Keratinocyte (primary cell): ENCODE results near the gene DCLK1. TPM values are rescaled to one million over a fixed set of nuclear protein-coding genes. Genes with fewer than 3 reads are reported as not detected.

Source experiments
- DNase-seq: peaks from one replicate; pipeline ENCODE4 v3.0.0-alpha.2; 2011; ENCODE audit warnings: low read depth, missing footprints, low spot score
- FAIRE-seq: peaks from 2 replicates; lab custom pipeline; 2011; peaks lifted over from hg19 to GRCh38; lab: Jason Lieb, UNC
- H2AFZ ChIP-seq: 2 replicates; pipeline ENCODE4 v1.6.0; 2012; ENCODE audit warnings: low read length, control low read depth, inconsistent platforms; ENCODE audit not compliant: control insufficient read depth
- H3K27ac ChIP-seq: 2 replicates; pipeline ENCODE4 v1.5.1; 2011; ENCODE audit warnings: low read length; ENCODE audit not compliant: control insufficient read depth, insufficient read depth
- H3K27me3 ChIP-seq: 3 replicates; pipeline ENCODE4 v1.6.0; 2011; ENCODE audit warnings: low read length; ENCODE audit not compliant: control insufficient read depth, insufficient read depth; ENCODE audit errors: extremely low read depth
- H3K36me3 ChIP-seq, 2 experiments: 2 replicates in 1 of 2; 3 replicates in 1 of 2; pipeline ENCODE4 v1.5.1; 2011; ENCODE audit warnings: low read length in 2 of 2, mild to moderate bottlenecking in 1 of 2; ENCODE audit not compliant: control insufficient read depth in 2 of 2, insufficient read depth in 2 of 2; ENCODE audit errors: extremely low read depth in 1 of 2
- H3K4me1 ChIP-seq: 3 replicates; pipeline ENCODE4 v1.5.1; 2011; ENCODE audit warnings: low read length; ENCODE audit not compliant: control insufficient read depth, insufficient read depth; ENCODE audit errors: extremely low read depth
- H3K4me2 ChIP-seq: 3 replicates; pipeline ENCODE4 v1.6.0; 2011; ENCODE audit warnings: low read depth, low read length; ENCODE audit not compliant: control insufficient read depth, insufficient read depth; ENCODE audit errors: extremely low read depth
- H3K4me3 ChIP-seq, 3 experiments: fragments of 200-600 bp in 1 of 3; sonication (generic) in 1 of 3; 2 replicates in 2 of 3; 3 replicates in 1 of 3; pipeline ENCODE4 v1.5.1; 2011 to 2016; ENCODE audit warnings: low read length in 3 of 3, mild to moderate bottlenecking in 3 of 3, control low read depth in 2 of 3, inconsistent platforms in 1 of 3, low read depth in 1 of 3, mixed read lengths in 1 of 3, mixed run types in 1 of 3, moderate library complexity in 1 of 3; ENCODE audit not compliant: control insufficient read depth in 2 of 3, insufficient read depth in 2 of 3; ENCODE audit errors: extremely low read depth in 1 of 3
- H3K79me2 ChIP-seq: 2 replicates; pipeline ENCODE4 v1.6.0; 2012; ENCODE audit warnings: low read length; ENCODE audit not compliant: control insufficient read depth, insufficient read depth
- H3K9ac ChIP-seq: 3 replicates; pipeline ENCODE4 v1.6.0; 2011; ENCODE audit warnings: low read length; ENCODE audit not compliant: control insufficient read depth, insufficient read depth; ENCODE audit errors: extremely low read depth
- H3K9me1 ChIP-seq: 3 replicates; pipeline ENCODE4 v1.6.0; 2011; ENCODE audit warnings: low read length; ENCODE audit not compliant: control insufficient read depth, insufficient read depth; ENCODE audit errors: extremely low read depth
- H3K9me3 ChIP-seq: 2 replicates; pipeline ENCODE4 v1.5.1; 2012; ENCODE audit warnings: low read depth, low read length; ENCODE audit not compliant: control insufficient read depth
- H4K20me1 ChIP-seq: 3 replicates; pipeline ENCODE4 v1.6.0; 2011; ENCODE audit warnings: low read length; ENCODE audit not compliant: control insufficient read depth, insufficient read depth; ENCODE audit errors: extremely low read depth
- EZH2 ChIP-seq: IDR thresholded peaks from one replicate; pipeline ENCODE4 v1.6.1; 2012; ENCODE audit warnings: inconsistent platforms, mild to moderate bottlenecking, low read length, moderate library complexity
- dilution Hi-C: fragments of 300-500 bp; cut with MboI; formaldehyde crosslinking; loops from one replicate; pipeline ENCODE4 v1.7.0; 2020; ENCODE audit warnings: low sequenced_read_pairs; ENCODE audit not compliant: extremely low pct_ligation_motif_present
- polyA plus RNA-seq, 5 experiments: library from polyadenylated mRNA; depleted of rRNA in 3 of 5; stranded (reverse) in 3 of 5; stranded (forward) in 1 of 5; unstranded in 1 of 5; fragments of >200 nt; gene quantifications; 1 replicate in 1 of 5; 2 replicates in 3 of 5; 3 replicates in 1 of 5; pipeline versions ENCODE4 v1.2.1 to v1.2.3, GENCODE V29; 2011 to 2012; ENCODE audit warnings: missing spikeins in 2 of 5, low read depth in 1 of 5, low replicate concordance in 1 of 5
- TF ChIP-seq, protein P1 (sequence below), 3 experiments: IDR thresholded peaks in 1 of 3; conservative IDR thresholded peaks in 1 of 3; optimal IDR thresholded peaks in 1 of 3; 2 replicates in 2 of 3; 3 replicates in 1 of 3; pipeline versions ENCODE3 to v1.5.1; 2011; ENCODE audit warnings: low read length in 3 of 3, mild to moderate bottlenecking in 3 of 3, moderate library complexity in 2 of 3, control low read depth in 1 of 3, inconsistent platforms in 1 of 3; ENCODE audit not compliant: insufficient read depth in 2 of 3; ENCODE audit errors: extremely low read depth in 1 of 3

DCLK1 gene
- polyA plus RNA-seq, 1 donor (not counting 4 experiments of a cell fraction or from before 2014, with no cell fraction given): 0.04 TPM

DNA sequence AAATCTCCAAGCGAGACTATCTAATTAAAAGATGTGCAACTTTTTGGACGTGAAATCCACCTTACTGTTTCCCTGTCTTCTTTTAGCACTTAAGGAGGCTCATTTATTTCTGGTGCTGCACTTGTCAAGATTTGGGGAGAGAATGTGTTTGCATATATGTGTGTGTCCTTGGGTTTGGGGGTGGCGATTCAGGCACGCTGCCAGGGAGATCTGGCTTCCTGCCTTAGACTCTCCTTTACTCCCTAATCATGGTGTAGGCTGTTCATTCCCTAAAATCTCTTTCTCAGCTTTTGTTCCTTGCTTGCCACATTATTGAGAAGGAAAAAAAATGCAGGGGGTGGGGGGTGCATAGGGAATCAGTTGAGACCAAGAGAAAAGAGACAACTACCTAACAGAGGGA, 271.2 kb downstream of the DCLK1 start:
- Histone ChIP-seq H3K9ac (no peak overlapping the region), H3K79me2 (no peaks in the 10 kb centered on the region), H3K27me3 (no peaks in the 10 kb centered on the region), H3K9me3 (no peaks in the 10 kb centered on the region), H3K4me3 (no peak overlapping the region), H4K20me1 (no peaks in the 10 kb centered on the region), H3K4me1 (peaks cover 4% of the 10 kb centered on the region), H2AFZ (no peak overlapping the region), H3K36me3 (no peaks in the 10 kb centered on the region), H3K27ac (no peak overlapping the region), H3K9me1 (no peaks in the 10 kb centered on the region), H3K4me2 (no peak overlapping the region)
- dilution Hi-C loops: no loop called here
- DNase-seq (no peak), FAIRE-seq (no peak)
- TF ChIP-seq, protein P1, sequence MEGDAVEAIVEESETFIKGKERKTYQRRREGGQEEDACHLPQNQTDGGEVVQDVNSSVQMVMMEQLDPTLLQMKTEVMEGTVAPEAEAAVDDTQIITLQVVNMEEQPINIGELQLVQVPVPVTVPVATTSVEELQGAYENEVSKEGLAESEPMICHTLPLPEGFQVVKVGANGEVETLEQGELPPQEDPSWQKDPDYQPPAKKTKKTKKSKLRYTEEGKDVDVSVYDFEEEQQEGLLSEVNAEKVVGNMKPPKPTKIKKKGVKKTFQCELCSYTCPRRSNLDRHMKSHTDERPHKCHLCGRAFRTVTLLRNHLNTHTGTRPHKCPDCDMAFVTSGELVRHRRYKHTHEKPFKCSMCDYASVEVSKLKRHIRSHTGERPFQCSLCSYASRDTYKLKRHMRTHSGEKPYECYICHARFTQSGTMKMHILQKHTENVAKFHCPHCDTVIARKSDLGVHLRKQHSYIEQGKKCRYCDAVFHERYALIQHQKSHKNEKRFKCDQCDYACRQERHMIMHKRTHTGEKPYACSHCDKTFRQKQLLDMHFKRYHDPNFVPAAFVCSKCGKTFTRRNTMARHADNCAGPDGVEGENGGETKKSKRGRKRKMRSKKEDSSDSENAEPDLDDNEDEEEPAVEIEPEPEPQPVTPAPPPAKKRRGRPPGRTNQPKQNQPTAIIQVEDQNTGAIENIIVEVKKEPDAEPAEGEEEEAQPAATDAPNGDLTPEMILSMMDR (optimal IDR thresholded peaks at IDR 0.05 in 1 of 3, IDR thresholded peaks at IDR 0.05 in 1 of 3, conservative IDR thresholded peaks at IDR 0.05 in 1 of 3; ENCODE audit: extremely low read depth in 1 of 3, insufficient read depth in 2 of 3, low read length in 3 of 3): no peak
- no peak for TF ChIP-seq EZH2

DNA sequence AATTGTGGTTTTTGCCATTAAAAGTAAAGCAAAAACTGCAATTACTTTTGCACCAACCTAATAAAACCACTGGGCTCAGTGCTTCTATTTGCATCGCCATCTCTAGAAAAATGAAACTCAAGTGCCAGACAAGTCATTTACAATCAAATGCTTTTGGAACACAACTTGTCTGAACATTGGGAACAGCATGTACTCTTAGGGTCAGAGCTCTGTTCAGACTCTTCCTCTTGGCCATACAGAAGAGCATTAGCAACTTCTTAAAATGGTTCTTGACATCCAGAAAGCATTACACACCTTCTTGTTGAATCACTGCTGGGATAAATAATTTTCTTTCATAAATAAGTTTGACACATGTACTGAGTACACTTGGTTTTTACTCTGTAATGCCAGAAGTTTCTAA, 272.5 kb downstream of the DCLK1 start:
- Histone ChIP-seq H3K79me2 (no peaks in the 10 kb centered on the region), H2AFZ (no peak overlapping the region), H4K20me1 (no peaks in the 10 kb centered on the region), H3K9me1 (no peaks in the 10 kb centered on the region), H3K27me3 (no peaks in the 10 kb centered on the region), H3K4me3 (no peak overlapping the region), H3K9ac (no peak overlapping the region), H3K4me1 (peaks cover 4% of the 10 kb centered on the region), H3K36me3 (no peaks in the 10 kb centered on the region), H3K4me2 (no peak overlapping the region), H3K27ac (no peak overlapping the region), H3K9me3 (no peaks in the 10 kb centered on the region)
- DNase-seq: no peak
- TF ChIP-seq, protein P1 (optimal IDR thresholded peaks at IDR 0.05 in 1 of 3, IDR thresholded peaks at IDR 0.05 in 1 of 3, conservative IDR thresholded peaks at IDR 0.05 in 1 of 3; ENCODE audit: extremely low read depth in 1 of 3, insufficient read depth in 2 of 3, low read length in 3 of 3): no peak
- TF ChIP-seq EZH2: no peak
- dilution Hi-C loops: no loop called here
- no peak for FAIRE-seq
